NCI-H128 (cell line): Measurements from ENCODE around the gene SSU72.
"Not testable (repeated sequence)": the region's sequence is repeated elsewhere in the genome, so short reads cannot be mapped to it uniquely, and the experiment has no call there.

Experiments
- DNase-seq: peaks from one replicate; lab custom pipeline; 2025; ENCODE audit not compliant: unreplicated experiment; lab: John Stamatoyannopoulos, UW

Gene SSU72

DNA sequence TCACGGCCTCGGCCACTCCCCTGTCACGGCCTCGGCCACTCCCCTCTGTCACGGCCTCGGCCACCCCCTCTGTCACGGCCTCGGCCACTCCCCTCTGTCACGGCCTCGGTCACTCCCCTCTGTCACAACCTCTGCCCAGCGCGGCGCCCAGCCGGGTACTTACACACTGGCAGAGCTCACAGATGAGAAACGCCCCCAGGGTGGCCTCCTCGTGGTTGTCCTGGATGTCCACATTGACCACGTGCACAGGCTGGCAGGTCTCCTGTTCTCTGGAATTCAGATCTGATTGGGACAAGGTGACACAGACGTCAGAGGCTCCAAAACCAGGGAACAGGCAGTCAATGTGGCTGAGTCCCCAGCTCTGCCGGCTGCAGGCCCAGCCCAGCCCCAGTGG is 31.0 kb downstream of the SSU72 start:
- DNase-seq: no peak

DNA sequence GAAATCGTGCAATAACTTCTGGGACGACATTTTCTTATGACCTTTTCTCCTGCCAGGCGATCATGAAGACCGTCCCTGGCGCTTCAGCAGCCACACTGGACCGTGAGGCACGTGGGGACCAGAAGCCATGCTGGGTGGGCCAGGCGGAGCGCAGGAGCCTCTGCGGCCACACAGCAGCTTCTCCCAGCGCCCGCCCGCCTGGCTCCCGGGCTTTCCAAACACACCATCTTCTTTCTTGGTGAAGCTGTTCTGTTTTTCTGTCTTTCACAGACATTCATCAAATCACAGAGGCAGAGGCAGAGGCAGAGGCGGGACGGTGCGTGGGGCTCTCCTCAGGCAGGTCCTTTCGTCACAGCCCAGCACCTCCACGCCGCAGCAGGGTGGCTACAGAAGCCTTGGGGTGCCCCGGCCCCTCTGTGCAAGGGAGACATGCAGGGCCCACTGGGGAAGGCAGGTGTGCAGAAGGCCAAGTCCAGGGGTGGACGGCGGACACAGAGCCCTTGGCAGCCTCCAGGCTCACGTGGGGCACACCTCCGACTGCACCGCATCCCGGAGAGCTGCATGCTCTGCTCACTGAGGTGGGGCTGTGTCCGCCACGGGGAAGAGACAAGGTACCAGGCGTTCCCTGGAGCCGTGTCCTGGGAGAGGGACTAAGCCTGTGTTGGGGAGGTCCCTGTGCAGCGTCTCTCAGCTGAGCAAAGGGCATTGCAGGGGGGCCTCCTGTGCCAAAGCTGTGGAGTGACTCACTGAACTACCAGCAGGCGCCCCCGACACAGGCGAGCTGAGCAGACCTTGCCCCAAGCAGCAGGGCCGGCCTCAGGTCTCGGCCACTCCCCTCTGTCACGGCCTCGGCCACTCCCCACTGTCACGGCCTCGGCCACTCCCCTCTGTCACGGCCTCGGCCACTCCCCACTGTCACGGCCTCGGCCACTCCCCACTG is 31.6 kb downstream of the SSU72 start:
- DNase-seq: no peak

DNA sequence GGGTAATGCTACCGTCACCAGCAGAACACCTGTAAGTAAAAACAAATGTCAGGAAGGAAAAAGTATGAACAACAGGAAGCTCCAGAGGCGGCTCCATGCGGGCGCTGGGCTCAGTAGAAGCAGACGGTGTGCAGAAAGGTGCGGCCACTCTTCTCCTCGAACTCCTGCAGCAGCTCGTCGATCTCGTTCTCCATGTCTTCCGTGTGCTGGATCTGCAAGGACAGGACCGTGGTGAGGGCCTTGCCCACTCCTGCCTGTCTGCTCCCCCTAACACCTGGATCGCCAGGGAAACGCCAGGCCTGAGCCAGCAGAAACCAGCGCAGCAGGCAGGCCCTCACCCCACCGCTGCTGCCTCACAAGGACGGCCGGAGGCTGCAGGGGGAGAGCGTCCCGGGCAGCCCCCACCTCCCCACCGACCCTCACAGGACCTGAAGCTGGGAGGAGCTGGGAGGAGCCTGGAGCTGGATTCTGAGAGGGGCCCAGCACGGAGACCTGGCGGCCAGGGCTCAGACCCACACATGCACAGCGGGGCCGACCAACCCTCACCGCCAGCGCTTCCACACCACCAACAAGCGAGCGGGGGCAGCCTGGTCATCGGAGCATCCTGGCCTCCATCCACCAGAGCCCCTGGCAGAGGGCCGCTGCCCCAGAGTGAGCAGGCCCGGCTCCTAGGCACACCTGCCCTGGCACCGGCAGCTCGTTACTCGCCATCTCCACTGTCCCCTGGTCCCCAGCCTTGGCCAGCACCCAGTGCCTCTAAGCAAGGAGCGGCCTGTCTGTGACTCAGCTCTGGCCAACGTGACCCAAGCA is 32.5 kb downstream of the SSU72 start:
- DNase-seq: no peak

DNA sequence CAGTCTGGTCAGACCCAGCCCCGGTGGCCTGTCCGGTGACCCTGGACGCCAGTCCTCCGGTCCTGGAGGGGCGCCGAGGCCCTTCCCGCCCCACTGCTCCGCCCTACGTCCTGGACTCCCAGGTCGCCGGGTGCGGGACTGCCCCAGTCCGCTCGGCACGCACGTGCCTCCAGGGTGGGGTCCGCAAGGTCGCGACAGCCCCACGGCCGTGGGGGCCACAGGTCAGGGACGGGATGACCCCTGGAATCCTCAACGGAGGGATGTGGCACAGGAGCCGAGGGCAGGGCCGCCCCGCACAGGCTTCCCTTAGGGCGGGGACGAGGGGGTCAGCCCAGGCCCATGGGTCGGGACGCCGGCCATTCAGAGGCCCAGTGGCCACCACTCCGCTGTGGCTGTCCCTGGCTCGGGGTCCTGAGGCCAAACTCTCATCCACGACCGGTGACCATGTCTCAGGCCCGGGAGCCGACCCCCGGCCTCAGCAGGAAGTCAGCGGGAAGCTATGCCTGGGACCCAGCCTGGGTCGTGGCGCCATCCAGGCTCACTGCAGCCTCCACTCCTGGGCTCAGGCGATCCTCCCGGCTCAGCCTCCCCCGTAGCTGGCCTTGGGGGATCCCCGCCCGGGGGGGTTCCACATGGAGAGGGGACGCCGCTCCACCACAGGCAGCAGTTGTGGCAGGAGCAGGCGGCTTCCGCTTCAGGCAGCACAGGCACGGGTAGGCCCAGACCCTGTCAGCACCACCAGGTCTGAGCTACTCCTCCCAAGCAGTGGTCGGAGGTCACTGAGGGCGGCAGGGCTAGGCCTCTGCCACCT is 33.6 kb downstream of the SSU72 start:
- no peak for DNase-seq

DNA sequence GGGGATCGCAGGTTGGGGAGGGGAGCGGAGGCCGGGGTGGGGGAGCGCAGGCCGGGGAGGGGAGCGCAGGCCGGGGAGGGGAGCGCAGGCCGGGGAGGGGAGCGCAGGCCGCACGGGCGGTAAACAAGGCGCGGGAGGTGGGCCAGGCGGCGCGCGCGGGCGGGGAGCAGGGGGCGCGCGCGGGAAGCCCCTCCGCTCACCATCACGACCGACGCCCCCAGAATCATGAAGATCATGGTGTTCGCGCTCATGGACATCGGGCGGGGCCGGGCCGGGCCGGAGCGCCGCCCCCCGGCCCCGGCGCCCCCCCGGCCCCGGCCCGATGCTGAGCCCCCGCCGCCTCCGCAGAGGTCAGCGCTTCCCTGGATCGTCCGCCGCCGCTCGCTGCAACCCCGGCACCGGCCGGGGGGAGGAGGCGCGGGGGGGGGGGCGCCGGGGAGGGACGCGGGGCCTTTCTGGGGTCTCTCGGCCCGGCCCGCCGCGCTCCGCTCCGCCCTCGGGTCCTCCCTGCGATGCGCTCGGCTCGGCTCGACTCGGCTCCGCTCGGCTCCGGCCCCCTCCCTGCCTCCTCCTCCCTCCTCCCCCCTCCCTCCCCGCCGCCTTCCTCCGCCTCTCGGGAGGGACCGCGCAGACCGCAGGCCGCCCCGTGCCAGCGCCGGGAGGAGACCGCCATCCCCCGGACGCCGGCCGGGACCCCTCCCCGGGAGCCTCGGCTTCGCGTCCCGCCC is 34.4 kb downstream of the SSU72 start, which contains the start of gene TMEM240:
TSS of gene TMEM240 (minus strand) at position 535 of the 728 bp plus-strand sequence. CDS start at position 257, 278 bp downstream.
- DNase-seq: no peak

DNA sequence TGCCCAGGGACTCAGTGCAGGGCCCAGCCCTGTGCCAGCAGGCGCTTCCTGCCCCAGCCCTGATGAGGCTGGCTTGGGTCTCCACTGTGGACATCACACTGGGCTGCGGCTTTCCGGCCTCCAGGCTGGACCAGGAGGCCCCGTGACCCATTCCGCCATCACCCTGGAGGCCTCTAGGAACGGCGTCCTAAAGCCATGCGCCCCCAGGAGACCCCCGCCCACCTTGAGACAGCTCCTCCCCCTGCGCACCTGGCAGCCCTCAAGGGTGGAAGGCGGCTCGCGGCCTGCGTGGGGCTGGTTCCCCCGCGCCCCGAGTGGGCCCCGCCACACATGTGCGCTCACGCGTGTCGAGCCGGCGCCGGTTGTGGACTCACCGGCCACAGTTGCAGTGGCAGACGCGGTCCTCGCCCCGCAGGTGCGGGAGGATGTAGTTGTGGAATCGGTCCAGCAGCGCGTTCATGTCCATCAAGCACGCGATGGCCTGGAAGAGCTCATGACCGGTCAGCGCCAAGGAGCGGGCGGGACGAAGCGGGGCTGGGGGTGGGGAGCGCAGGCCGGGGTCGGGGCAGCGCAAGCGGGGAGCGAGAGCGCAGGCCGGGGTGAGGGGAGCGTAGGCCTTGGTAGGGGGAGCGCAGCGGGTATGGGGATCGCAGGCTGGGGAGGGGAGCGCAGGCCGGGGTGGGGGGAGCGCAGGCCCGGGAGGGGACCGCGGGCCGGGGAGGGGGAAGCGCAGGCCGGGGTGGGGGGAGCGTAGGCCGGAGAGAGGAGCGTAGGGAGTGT is 35.2 kb downstream of the SSU72 start:
- DNase-seq: no peak

DNA sequence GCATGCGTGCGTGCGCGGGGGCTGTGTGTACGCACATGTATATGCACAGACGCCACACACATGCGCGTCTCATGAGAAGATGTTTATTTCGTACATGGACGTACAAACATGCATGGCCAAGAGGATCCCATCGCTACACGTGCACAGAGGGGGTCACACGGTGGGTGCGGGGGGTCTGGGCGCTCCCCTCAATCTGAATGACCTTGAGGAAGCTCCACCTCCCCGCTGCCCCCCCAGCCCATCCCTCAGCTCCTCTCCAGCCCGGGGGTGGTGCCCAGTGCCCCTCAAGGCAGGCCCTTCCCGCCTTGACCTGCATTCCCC is 35.7 kb downstream of the SSU72 start:
- DNase-seq: no peak

DNA sequence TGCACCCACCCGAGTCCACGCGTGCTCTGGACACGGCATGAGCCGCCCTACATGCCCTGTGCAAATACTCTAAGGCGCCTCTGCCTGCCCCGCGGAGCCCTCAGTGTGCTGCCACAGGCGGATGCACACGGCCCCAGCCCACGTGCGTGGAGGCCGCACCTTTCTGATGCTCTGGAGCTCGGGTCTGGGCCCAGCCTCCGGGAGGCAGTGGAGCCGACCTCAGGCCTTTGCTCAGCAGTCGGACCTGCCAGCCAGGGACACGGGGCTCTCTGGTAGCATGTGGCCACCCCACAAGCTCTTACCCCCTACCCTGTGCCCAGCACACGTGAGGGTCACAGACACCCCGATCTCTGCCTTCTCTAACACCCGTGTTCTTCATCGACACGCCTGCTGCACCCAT is 36.3 kb downstream of the SSU72 start:
- no peak for DNase-seq

DNA sequence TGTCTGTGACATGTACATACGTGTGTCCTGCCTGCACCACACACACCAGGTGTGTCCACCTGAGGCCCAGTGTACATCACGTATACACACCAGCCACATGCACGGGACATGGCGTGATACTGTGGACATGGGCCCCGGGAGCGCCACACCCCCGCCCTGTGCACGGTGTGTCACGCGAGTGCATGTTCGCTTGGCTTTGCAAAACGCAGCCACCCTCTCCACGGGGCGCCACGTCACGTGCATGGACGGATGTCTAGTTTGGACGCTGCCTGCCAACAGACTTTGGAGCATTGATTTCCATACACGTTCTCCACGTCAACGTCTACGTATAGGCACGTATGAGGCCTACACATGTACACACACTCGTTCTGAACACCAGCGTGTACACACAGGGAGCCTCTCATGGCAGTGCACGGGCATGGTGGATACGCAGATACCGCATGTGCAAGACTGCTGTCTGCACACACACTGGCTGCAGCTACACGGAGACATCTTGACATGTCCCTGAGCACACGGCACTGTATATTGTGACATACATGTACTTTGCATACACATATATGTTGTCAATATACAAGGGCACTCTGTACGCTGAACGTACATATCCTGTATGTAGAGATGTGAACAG is 36.9 kb downstream of the SSU72 start:
- DNase-seq: no peak

DNA sequence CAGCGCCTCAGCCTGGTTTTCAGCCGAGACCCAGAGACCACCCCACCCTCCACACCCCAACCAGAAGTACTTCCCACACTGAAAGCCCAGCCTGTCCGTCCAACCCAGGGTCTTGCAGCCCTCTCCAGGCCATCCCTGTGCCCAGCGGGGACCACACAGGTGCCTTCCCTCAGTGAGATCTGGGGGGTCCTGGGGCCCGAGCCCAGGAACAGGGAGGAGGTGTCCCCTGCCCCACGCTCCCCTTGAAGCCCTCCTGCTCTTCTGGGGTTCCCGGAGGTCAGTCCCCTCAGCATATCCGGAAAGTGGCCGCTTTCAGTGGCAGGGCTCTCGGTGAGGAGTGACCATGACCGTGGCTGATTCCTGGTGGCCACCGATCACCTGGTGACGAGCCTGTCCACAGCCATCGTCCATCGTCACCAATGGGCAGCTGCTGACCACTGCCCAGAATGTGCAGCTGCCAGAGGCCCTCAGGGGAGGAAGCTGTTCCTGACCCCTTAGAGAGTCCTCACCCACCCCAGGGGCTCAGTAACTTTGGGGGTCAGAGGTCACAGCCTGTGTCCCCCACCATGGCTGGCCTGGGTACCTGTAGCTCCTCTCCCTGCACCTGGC is 37.6 kb downstream of the SSU72 start:
- no peak for DNase-seq

DNA sequence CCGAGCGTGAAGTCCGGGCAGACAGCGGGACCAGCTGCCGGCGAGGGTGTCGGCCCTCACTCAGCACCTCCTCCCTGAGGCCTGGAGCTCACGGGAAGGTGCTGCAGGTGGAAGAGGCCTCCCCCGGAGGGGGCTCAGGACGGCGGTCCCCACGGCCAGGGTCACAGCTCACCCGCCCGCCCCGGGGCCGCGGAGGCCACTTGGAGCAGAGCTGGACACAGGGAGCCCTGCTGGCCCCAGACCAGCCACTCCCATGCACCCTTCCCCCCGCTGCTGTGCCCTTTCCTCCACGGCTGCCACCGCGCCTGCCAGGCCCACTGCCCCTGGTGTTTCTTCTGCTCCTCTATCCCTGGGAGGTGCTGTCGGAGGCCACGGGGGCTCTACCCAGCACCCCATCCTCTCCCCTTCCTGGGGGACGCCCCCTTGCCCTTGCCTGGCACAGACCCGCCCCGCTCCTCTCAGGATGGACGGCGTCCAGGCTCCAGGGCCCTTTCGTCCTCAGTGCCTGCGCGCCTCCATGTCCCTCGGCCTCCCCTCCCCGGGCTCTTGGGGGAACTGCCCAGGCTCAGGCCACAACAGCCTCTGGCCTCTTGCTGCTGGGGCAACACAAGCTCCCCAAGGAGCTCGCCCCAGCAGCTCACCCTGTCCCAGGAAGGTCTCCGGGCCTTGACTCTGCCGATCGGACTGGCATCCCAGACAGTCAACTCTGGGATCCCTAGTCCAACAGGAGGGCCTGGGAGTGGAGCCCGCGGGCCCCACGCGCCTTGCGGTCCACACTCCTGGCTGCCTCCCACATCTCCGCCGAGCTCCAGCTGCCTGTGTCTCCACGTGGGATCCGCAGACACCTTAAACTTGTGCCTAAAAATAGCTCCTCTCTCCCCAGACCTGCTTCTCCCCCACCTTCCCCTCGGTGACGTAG is 38.4 kb downstream of the SSU72 start:
- no peak for DNase-seq

DNA sequence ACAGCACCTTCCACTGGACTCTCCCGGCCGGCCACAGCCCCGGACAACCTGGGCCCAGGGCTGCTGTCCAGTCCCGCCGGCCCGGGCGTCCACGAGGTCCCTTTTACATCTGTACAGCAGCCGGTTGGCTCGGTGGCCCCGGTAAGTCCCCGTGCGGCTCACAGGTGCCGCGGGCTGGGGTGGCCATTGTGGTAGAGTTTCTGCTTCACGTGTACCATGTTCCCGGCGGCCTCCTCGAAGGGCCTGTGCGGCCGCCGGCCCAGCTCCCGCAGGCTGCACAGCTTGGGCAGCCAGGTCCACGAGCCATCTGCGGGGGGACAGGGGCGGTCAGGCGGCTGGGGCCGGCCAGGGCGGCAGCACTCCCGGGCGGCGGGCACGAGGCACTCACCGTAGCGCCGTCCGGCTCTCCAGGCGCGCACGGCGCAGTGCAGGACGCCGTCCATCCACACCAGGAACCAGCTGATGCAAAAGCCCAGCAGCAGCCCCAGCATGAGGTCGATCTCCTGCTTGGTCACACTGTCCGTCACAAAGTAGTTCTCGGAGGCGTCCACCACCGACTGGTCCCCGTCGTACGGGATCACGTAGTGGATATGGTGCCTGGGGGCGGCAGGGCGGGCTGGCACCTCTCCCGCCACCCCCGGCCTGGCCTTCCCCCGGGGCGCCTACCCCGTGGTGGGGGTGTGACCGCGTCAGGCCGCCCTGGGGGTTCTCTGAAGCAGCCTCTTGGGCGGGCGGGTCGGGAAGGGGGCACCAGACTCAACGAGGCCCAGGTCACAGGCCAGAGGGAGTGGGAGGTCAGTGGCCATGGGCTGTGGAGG is 39.3 kb downstream of the SSU72 start:
- DNase-seq: no peak

DNA sequence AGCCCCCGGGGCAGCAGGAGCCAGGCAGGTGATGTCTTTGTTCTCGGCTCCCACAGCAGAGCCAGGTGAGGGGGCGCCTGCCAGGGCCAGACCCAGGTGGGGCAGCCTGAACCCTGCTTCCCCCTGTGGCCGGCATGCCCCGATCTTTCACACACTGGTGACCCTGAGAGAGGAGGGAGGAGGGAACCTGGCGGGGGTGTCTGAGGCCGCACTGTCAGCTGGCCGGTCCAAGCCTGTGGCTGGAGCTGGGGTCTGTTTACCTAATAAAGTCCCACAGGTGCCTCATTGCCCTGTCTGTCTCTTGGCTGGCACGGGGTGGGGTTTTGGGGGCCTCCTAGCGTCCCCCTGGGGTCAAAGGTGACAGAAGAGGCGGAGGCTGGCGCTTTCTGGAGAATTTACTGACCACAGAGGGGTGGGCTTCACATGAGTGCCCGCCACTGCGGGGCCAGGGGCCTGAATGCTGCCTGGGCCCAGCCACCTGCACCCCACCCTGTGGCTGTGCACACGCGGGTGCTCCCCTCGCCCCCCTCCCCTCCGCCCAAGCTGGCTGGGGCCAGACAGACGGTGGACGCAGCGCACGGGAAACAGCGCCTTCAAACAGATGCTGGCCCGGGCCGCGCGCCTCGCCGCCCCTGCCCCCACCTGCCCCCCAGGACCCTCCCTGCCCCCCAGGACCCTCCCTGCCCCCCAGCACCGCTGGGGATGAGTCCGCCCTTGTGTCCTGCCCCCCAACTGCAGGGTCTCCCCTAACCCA is 40.1 kb downstream of the SSU72 start:
- no peak for DNase-seq

DNA sequence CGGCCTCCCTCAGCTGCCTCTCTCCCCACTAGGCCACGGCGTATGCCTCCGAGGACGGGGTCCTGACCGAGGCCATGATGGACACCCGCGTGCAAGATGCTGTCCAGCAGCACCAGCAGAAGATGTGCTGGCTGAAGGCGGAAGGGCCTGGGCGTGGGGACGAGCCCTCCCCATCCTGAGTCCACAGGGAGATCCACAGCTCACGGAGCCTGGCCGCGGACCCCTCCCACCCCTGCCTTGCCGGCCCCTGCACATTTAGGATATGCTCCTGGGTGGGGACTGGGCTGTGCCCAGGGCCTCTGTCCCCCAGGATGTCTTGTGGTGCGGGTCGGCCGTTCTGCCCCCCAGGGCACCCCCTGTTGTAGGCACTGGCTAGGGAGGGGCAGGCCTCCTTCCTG is 40.8 kb downstream of the SSU72 start:
- not testable (repeated sequence) for DNase-seq

DNA sequence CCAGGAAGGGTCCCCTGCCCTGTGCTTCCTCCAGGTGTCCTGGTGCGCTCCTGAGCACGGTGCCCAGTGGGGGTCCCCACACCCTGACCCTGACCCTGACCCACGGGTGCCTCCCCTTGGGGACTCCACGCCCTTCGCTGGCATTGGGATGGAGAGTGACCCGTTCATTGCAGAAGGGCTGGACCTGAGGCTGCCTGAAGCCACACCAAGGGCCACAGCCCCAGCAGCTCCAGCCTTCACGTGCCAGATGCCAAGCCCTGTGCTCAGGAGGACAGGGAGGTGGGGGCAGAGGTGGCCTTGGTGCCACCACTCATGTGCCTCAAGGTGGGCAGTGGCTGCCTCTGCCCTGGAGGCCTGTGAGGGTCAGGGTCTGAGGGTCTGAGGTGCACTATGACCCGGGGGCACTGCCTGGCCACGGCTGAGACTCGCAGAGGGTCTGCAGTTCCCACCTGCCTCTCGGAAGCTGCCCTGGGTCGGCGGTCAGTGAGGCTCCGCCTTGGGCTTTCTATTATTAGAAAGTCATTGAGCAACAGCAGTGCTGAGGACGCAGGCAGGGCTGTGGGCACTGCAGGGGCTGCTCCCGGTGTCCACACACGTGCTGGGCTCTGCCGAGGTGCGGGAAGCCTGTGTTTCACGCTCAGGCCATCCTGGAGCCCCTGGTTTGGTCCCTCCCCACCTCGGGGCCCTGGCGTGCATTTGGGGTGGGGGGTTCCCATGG is 41.3 kb downstream of the SSU72 start:
- not testable (repeated sequence) for DNase-seq

DNA sequence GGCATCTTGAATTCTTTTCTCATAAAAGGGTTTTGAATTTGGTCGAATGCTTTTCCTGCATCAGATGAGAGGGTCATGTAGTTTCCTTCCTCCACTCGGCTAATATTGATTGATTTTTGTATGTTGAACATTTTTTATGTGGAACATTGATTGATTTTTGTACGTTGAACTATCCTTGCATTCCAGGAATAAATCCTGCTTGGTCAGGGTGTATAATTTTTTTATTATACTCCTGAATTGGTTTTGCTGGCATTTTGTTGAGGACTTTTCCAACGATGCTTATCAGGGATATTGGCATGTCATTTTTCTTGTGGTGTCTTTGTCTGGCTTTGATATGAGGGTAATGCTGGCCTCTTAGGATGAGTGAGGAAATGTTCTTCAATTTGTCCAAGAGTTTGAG is 42.7 kb downstream of the SSU72 start:
- no peak for DNase-seq
